Duodenal mucosa (tissue), 2 donors: Measurements from ENCODE around the gene WBP1L.
"Not testable (repeated sequence)": the region's sequence is repeated elsewhere in the genome, so short reads cannot be mapped to it uniquely, and the experiment has no call there.

ENCODE experiments used
- H3K27ac ChIP-seq: one replicate; pipeline ENCODE4 v1.7.0; 2013; ENCODE audit warnings: low read depth, low read length
- H3K27me3 ChIP-seq, 2 donors: one replicate each; pipeline ENCODE4 v1.7.0; 2013; ENCODE audit warnings: low read length in 2 of 2, control low read depth in 1 of 2; ENCODE audit not compliant: insufficient read depth in 2 of 2, control insufficient read depth in 1 of 2
- H3K36me3 ChIP-seq, 2 donors: one replicate each; pipeline ENCODE4 v1.7.0; 2013; ENCODE audit warnings: low read length in 2 of 2, control low read depth in 1 of 2; ENCODE audit not compliant: insufficient read depth in 2 of 2, control insufficient read depth in 1 of 2
- H3K4me1 ChIP-seq, 2 donors: one replicate each; pipeline ENCODE4 v1.7.0; 2013; ENCODE audit warnings: low read length in 2 of 2, control low read depth in 1 of 2; ENCODE audit not compliant: insufficient read depth in 2 of 2, control insufficient read depth in 1 of 2
- H3K4me3 ChIP-seq, 2 donors: one replicate each; pipeline ENCODE4 v1.7.0; 2013; ENCODE audit warnings: low read length in 2 of 2, low read depth in 1 of 2
- H3K9ac ChIP-seq, 2 donors: one replicate each; pipeline ENCODE4 v1.7.0; 2013; ENCODE audit warnings: low read length in 2 of 2, low read depth in 1 of 2
- H3K9me3 ChIP-seq, 2 donors: one replicate each; pipeline ENCODE4 v1.7.0; 2013; ENCODE audit warnings: low read length in 2 of 2, control low read depth in 1 of 2; ENCODE audit not compliant: control insufficient read depth in 1 of 2

The WBP1L gene

GRCh38 chr10:102855731-102856436 is 112.1 kb downstream of the WBP1L start:
- H3K9me3 ChIP-seq, H3K4me1 ChIP-seq, H3K27ac ChIP-seq, H3K27me3 ChIP-seq, H3K9ac ChIP-seq, H3K4me3 ChIP-seq, H3K36me3 ChIP-seq: not testable (repeated sequence)

- no peak overlapping the region for H3K4me3 ChIP-seq
- H3K9me3 ChIP-seq = no peaks in the 10 kb centered on the region
- no peaks in the 10 kb centered on the region for H3K27me3 ChIP-seq
- H3K27ac ChIP-seq = no peak overlapping the region
- H3K4me1 ChIP-seq = peaks cover 0 to 8% of the 10 kb centered on the region in 2 donors
- H3K36me3 ChIP-seq = peaks cover 6 to 9% of the 10 kb centered on the region in 2 donors
- no peak overlapping the region for H3K9ac ChIP-seq
These were observed 113.1 kb downstream of the WBP1L start for GRCh38 chr10:102856758-102857424.

- Histone ChIP-seq H3K4me1 (peaks cover 0 to 5% of the 10 kb centered on the region in 2 donors), H3K9me3 (no peaks in the 10 kb centered on the region), H3K36me3 (peaks cover 10 to 16% of the 10 kb centered on the region in 2 donors), H3K27ac (no peak overlapping the region), H3K9ac (no peak overlapping the region), H3K4me3 (no peak overlapping the region), H3K27me3 (no peaks in the 10 kb centered on the region)
These were observed 116.2 kb downstream of the WBP1L start for GRCh38 chr10:102859911-102860310.

- H3K4me1 ChIP-seq = no peaks in the 10 kb centered on the region
- no peaks in the 10 kb centered on the region for H3K9me3 ChIP-seq
- H3K9ac ChIP-seq = no peak overlapping the region
- no peak overlapping the region for H3K27ac ChIP-seq
- no peaks in the 10 kb centered on the region for H3K27me3 ChIP-seq
- peaks cover 10 to 16% of the 10 kb centered on the region in 2 donors for H3K36me3 ChIP-seq
- H3K4me3 ChIP-seq = no peak overlapping the region
These were observed 119.9 kb downstream of the WBP1L start for GRCh38 chr10:102863660-102864059.

GRCh38 chr10:102865620-102866019 is 121.9 kb downstream of the WBP1L start:
- Histone ChIP-seq H3K4me3 (no peak overlapping the region), H3K27ac (no peak overlapping the region), H3K36me3 (peaks cover 7 to 14% of the 10 kb centered on the region in 2 donors), H3K27me3 (no peaks in the 10 kb centered on the region), H3K4me1 (peaks cover 0 to 9% of the 10 kb centered on the region in 2 donors), H3K9ac (no peak overlapping the region), H3K9me3 (no peaks in the 10 kb centered on the region)
